Breast epithelium (tissue), 4 donors: Measurements from ENCODE around the gene KCNQ1OT1. TPM values are rescaled to one million over a fixed set of nuclear protein-coding genes. Genes with fewer than 3 reads are reported as not detected.

ENCODE experiments used
- DNase-seq, 2 donors: peaks; one replicate each; pipeline ENCODE4 v3.0.0-alpha.2; 2019; ENCODE audit warnings: low spot score in 2 of 2
- H3K27ac ChIP-seq, 2 donors: fragments of 200-600 bp; sonication (generic) in 1 of 2; one replicate each; pipeline ENCODE4 v1.5.1; 2016 to 2019; ENCODE audit warnings: mild to moderate bottlenecking in 1 of 2
- H3K27me3 ChIP-seq, 2 donors: fragments of 200-600 bp; sonication (generic) in 1 of 2; one replicate each; pipeline versions ENCODE4 v1.5.1 to v1.6.0; 2017 to 2019; ENCODE audit warnings: control low read depth in 1 of 2, mild to moderate bottlenecking in 1 of 2
- H3K36me3 ChIP-seq: fragments of 200-600 bp; one replicate; pipeline ENCODE4 v1.5.1; 2019
- H3K4me1 ChIP-seq, 2 donors: fragments of 200-600 bp; sonication (generic); one replicate each; pipeline ENCODE4 v1.5.1; 2016 to 2019; ENCODE audit warnings: control low read depth in 1 of 2
- H3K4me3 ChIP-seq, 3 donors: fragments of 200-600 bp; sonication (generic); 1 replicate in 2 of 3; 2 replicates in 1 of 3; pipeline ENCODE4 v1.5.1; 2016 to 2019; ENCODE audit warnings: mild to moderate bottlenecking in 3 of 3, moderate library complexity in 2 of 3
- H3K9me3 ChIP-seq, 2 donors: fragments of 200-600 bp; sonication (generic) in 1 of 2; one replicate each; pipeline ENCODE4 v1.5.1; 2016 to 2019; ENCODE audit warnings: control low read depth in 1 of 2
- CTCF ChIP-seq, 3 donors: fragments of 450-650 bp; IDR thresholded peaks; one replicate each; pipeline ENCODE4 v1.5.1; 2016 to 2017; ENCODE audit warnings: antibody characterized with exemption in 3 of 3, mild to moderate bottlenecking in 3 of 3, moderate library complexity in 3 of 3
- POLR2A ChIP-seq: fragments of 450-650 bp; IDR thresholded peaks from one replicate; pipeline ENCODE4 v1.6.1; 2016; ENCODE audit warnings: antibody characterized with exemption, mild to moderate bottlenecking, moderate library complexity
- POLR2AphosphoS5 ChIP-seq, 3 donors: sonication (generic); formaldehyde crosslinking; IDR thresholded peaks; one replicate each; pipeline ENCODE4 v1.6.1; 2017; ENCODE audit warnings: antibody characterized with exemption in 3 of 3
- intact Hi-C: fragments of 100-400 bp; cut with DNase I; formaldehyde crosslinking; loops from one replicate; pipeline ENCODE4 v1.15.1; 2023; ENCODE audit warnings: low total_unique reads
- total RNA-seq, 3 donors: library from RNA; depleted of rRNA; stranded (reverse); fragments of >200 nt; gene quantifications; one replicate each; pipeline ENCODE4 v1.1.0, GENCODE V29; 2016

The KCNQ1OT1 gene
- total RNA-seq, 3 donors from 2014 or later: 2.1 to 5.3 (median 3.6) TPM

GRCh38 chr11:2587976-2588748 lies 111.6 kb downstream of the KCNQ1OT1 start:
- no peak for TF ChIP-seq POLR2AphosphoS5 (IDR thresholded peaks at IDR 0.05)
- TF ChIP-seq POLR2A: no peak
- TF ChIP-seq CTCF (IDR thresholded peaks at IDR 0.05): no peak
- H3K9me3 ChIP-seq: no peaks in the 10 kb centered on the region
- H3K27ac ChIP-seq: no peak overlapping the region
- peak in 1 of 2 donors; percentile 45 for DNase-seq
- no peaks in the 10 kb centered on the region for H3K27me3 ChIP-seq
- H3K4me3 ChIP-seq: no peak overlapping the region
- H3K4me1 ChIP-seq: no peaks in the 10 kb centered on the region
- intact Hi-C loops: no loop called here
- no peaks in the 10 kb centered on the region for H3K36me3 ChIP-seq

- Histone ChIP-seq H3K27me3 (no peaks in the 10 kb centered on the region), H3K27ac (no peak overlapping the region), H3K36me3 (no peaks in the 10 kb centered on the region), H3K9me3 (no peaks in the 10 kb centered on the region), H3K4me1 (no peaks in the 10 kb centered on the region), H3K4me3 (no peak overlapping the region)
- peak; percentile 13 to 49 for DNase-seq
- intact Hi-C loops: no loop called here
- TF ChIP-seq POLR2AphosphoS5 (IDR thresholded peaks at IDR 0.05) (no peak), POLR2A (no peak), CTCF (IDR thresholded peaks at IDR 0.05) (no peak)
These were observed 112.5 kb downstream of the KCNQ1OT1 start for GRCh38 chr11:2587132-2587930.

GRCh38 chr11:2586793-2587131 lies 113.0 kb downstream of the KCNQ1OT1 start:
- no peaks in the 10 kb centered on the region for H3K36me3 ChIP-seq
- no peak for DNase-seq
- no peak for TF ChIP-seq CTCF (IDR thresholded peaks at IDR 0.05)

GRCh38 chr11:2586087-2586792 lies 113.6 kb downstream of the KCNQ1OT1 start:
- intact Hi-C loops: no loop called here
- Histone ChIP-seq H3K9me3 (no peaks in the 10 kb centered on the region), H3K27ac (no peak overlapping the region), H3K4me3 (no peak overlapping the region), H3K27me3 (no peaks in the 10 kb centered on the region), H3K4me1 (no peaks in the 10 kb centered on the region), H3K36me3 (no peaks in the 10 kb centered on the region)
- TF ChIP-seq POLR2AphosphoS5 (IDR thresholded peaks at IDR 0.05): no peak
- TF ChIP-seq POLR2A: no peak
- TF ChIP-seq CTCF (IDR thresholded peaks at IDR 0.05): no peak
- peak in 1 of 2 donors; percentile 12 for DNase-seq

More at GRCh38 chr11:2586793-2587131, 113.0 kb downstream of the KCNQ1OT1 start:
- Histone ChIP-seq H3K4me3 (no peak overlapping the region), H3K27ac (no peak overlapping the region), H3K27me3 (no peaks in the 10 kb centered on the region), H3K9me3 (no peaks in the 10 kb centered on the region), H3K4me1 (no peaks in the 10 kb centered on the region)
- intact Hi-C loops: no loop called here
